GM19372 (cell line): Measurements from ENCODE around the gene TTN.

Experiments used
- ATAC-seq: cut with Tn5 transposase; IDR thresholded peaks from one replicate; pipeline ENCODE4 v1.9.1; 2021; ENCODE audit warnings: mild to moderate bottlenecking, low read depth, moderate library complexity; ENCODE audit not compliant: unreplicated experiment

The TTN gene

DNA sequence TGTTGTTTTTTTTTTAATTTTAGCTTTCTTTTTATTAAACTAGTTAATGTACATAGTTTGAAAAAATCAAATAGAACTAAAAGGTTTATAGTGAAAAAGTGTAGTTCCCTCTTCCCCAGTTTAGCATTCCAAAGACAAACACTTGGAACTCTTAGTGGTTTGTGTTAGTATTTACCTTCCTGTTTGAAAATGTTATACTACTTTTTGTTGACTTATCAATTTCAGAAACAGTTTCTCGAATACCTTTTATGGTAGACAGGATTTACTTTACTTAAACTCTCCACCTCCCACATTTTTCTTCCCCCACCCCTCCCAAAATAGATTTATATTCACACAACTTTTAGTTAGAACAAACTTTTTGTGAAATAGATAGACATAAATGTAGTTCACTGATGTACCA is 300.3 kb downstream of the TTN start:
- no peak for ATAC-seq

GRCh38 chr2:178506524-178506923 is 300.7 kb downstream of the TTN start:
- no peak for ATAC-seq

DNA sequence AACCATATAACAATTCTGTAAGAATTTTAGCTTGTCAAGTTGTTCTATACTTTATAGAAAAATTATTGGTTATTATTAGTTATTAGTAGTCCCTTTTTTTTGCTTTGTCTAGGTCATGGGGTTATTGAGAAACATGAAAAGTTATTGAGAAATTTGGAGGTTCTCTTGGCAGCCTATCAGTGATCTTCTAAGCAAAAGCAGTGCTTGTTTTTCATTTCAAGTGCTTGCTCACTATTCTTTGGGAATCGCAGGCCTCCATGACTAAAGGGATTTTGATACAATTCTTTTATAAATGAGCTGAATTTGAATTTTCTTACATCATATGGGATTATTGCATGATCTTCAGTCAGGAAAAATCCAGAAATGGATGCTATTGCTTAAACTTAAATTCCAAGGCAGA is 301.1 kb downstream of the TTN start:
- no peak for ATAC-seq

GRCh38 chr2:178502751-178503150 is 304.5 kb downstream of the TTN start:
- ATAC-seq: no peak

DNA sequence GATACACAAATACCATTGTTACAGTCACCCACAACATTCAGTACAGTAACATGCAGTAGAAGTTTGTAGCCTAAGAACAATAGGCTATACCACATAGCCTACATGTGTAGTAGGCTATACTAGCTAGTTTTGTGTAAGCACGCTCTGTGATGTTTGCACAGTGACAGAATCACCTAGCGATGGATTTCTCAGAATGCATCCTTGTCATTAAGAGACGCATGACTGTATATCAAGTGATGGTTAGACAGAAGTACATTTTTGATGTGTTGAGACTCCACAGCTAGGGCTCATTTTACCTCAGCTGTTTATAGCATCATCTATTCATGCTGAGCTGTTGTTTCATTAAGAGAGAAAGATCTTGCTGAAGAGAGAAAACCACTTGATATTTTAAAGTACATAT is 307.6 kb downstream of the TTN start:
- ATAC-seq: no peak

DNA sequence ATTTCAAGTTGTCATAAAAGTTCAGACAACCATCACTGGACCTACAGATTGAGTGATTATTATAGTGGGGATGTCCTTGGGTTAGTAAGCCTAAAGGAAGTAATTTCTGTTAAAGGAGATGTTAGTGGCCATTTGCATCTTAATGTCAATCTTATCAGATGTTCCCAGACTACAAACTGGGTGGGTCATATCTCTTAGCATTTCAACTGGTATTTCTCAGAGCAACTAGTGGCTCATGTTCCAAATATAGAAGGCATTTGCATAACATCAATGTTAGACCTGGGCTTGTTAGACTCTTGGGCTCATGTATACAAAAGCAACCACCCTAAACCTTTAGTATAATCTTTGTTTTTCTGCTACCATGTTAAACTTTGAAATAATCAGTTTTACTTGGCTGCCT is 309.1 kb downstream of the TTN start:
- no peak for ATAC-seq

- ATAC-seq: no peak
Observed at GRCh38 chr2:178496049-178496448, 311.2 kb downstream of the TTN start.

- no peak for ATAC-seq
Observed at GRCh38 chr2:178491612-178492011, 315.6 kb downstream of the TTN start.

GRCh38 chr2:178485356-178485755 is 321.9 kb downstream of the TTN start:
- no peak for ATAC-seq

DNA sequence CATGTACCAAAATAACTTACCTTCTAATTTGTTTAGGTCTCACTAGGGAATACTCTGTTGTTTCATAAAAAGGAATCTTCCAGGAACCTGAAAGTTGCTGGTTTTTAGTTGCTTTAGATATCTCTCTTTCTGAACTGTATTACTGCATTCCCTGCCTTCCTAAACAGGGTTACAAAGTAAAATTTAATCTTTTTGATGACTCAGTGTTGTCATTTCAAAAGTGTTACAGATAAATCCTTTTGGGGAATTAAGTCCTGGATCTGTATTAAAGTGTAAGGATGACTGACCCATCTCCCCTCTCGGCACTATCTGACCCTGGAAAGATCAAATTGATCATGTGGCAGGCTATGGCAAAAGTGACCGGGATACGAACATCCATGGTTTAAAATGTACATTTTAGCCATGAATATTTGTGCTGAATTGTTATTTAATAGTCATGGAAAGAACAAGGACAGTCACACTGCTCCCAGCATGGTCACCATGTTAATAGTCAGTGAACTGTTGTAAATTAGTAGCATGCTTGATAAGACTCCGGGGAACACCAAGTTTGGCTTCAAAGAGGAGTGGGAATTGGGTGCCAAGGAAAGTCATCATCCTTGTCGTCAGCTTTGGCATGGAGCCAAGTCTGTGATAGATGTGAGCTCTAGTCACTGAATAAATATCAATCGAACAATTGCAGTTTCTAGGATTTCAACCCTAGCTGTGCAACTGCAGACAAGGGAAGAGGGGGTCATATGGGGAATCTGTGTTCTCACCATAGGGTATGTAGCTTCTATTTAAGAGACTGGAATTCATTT is 322.8 kb downstream of the TTN start:
- no peak for ATAC-seq

DNA sequence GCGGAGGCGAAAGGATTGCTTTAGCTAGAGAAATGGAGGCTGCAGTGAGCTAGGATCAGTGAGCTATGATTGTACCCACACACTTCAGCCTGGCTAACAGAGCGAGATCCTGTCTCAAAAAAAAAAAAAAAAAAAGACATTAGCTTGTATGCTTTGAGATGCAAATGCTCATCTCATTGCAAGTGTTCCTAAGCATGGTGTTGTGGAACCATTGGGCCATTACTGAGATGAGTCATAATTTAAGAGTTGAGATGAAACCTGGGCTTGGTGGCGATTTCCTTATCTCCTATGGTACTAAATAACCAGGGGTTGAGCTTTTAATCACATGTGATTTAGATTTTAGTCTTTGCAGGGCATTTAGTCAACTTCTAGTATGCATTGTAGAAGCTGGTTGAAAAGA is 324.8 kb downstream of the TTN start:
- no peak for ATAC-seq

GRCh38 chr2:178480227-178481181 is 326.7 kb downstream of the TTN start, which contains the start of gene PLEKHA3:
PLEKHA3 (plus strand) TSS chr2:178480457; CDS start chr2:178480870, 413 bp downstream.
- peak; percentile 61 for ATAC-seq

DNA sequence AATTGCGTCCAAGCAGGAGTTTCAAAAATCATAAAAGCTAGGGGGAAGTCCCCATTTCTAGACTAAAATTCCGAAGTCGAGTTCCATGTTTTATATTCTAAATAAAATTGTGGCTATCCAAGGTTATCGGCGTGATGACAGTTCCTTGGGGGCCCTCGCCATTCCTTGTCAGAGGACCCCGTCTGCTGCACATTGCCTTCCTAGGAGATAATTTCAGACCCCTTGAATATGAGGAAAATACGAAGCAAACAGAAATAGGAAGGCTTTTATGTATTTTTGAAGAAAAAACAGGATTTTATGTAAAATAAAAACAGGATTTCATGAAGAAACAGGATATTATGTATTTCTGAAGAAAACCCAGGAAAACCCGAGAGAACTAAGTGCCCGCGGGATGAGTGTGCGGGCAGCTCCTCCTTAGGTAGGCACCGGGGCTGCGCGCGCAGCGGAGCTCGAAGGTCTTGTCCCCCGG is 327.4 kb downstream of the TTN start:
- ATAC-seq: no peak

DNA sequence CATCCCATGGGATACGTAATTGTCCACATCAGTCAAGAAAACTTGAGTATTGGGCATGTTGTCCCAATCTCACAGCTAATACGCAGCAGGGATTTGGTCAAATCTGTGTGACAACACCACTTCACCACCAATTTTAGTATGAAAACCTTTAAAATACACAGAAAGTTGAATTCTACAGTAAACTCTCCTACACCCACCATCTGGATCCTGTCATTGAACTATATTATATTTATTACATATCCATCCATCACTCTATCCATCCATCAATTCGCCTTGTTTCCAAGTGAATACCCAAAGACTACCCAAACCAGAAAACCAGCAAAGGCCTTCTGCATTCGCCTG is 328.0 kb downstream of the TTN start:
- ATAC-seq: no peak

GRCh38 chr2:178478439-178479274 is 328.6 kb downstream of the TTN start, which contains the start of gene FKBP7:
FKBP7 (minus strand) TSS chr2:178478600; CDS start chr2:178478499, 101 bp downstream.
- ATAC-seq: peak; percentile 43

GRCh38 chr2:178478130-178478438 is 329.1 kb downstream of the TTN start:
- peak; percentile 1 for ATAC-seq

DNA sequence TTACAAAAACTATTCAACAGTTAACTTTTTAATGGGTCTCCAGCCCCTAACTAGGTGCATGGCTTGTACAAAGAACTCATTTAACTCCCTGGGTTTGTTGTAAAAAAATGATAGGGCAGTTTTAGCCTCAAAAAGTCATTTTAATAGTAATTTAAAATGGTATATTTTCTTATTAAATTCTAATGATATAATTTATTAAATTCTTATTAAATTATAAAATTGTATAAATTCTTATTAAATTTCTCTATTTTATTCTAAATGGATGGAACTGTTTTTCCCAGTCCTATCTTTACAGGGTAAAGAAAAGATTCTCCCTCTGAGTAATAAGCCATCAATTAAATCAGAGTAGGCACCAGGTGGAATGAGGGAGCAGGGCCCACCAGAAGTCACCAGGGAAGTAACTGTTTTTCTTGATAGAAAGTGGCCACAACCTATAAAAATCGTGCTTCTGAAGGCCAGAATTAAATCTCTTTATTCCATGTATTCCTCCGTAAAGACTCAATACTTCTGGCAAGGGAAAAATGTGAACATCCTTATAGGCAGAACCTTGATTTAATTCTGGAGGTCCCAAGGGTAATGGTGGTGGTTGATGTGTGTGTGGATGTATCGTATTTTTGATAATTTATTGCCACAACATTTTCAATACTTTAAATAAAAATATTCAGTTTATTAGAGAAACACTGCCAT is 329.6 kb downstream of the TTN start:
- no peak for ATAC-seq

GRCh38 chr2:178476477-178476876 is 330.7 kb downstream of the TTN start:
- ATAC-seq: no peak
